ENCODE measurements around the gene SH2D6.
A peak's percentile ranks its signal among the peaks of the same experiment; 100 is the strongest.
"Not testable (repeated sequence)": the region's sequence is repeated elsewhere in the genome, so short reads cannot be mapped to it uniquely, and the experiment has no call there.

The SH2D6 gene

DNA sequence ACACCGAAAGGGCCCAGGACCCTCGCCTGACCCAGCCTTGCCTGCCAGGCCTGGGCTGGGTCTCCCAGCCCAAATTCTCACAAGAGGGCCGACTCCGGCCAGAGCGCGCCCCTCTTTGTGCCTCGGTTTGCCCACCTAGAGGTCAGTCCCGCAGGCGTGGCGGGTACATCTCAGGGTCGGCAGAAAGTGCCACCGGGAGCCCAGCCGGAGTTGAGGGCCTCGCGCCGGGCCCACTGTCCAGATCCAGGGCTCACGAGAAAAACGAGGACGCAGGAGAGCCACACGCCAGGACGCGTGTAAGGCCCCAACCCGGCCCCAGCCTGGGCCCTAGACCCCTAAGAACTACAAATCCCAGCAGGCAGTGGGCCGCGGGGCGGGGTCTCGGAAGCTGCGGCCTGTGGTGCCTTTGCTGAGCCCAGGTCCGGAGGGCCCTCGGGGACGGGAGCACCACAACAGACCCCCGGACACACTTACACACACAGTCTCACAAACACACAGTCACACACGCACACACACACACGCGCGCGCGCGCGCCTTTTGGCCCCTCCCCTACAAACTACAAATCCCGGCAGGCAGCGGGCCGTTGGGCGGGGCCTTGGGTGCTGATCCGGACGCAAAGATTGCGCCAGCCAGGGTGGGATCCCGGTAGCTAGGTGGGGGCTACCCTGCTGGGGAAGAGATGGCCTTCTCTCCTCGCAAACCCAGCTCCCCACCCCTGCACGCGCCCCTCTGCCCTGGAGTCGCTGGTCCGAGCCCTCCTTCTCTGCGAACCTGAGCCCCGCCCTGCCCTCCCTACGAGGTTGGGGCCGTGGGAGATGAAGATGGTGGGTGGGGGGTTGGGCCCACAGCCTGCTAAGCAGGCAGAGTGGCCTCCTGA, at the start of gene SH2D6:
Gene SH2D6, plus strand, starts transcription at position 583 of the 877 bp plus-strand sequence. CDS start 10,752 bp downstream, outside the sequence.
- DNase-seq (ENCODE audit: low spot score), result peak; percentile 85

DNA sequence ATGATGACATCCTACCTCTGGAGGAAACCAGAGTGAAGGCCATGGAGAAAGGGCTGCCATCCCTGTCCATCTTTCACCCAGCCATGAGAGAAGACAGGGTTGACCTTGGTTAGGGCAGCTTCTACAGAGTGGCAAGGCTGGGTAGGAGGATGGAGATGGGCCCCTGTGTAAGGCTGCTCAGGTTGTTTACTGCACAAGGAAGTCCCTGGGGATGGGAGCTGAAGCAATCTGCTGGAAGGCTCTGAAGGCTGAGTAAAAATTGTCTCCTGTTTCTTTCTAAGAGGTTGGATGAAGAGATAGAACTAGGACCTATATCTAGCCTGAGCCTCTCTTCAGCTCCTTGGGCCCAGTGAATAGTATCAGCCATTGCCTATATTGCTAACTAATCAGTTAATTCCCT, 49.6 kb upstream of the SH2D6 start:
- DNase-seq (ENCODE audit: low spot score), result no peak

- no peak for DNase-seq (ENCODE audit: low spot score)
Measured at GRCh38 chr2:85369500-85369899, 49.0 kb upstream of the SH2D6 start.

- no peak for DNase-seq (ENCODE audit: low spot score)
Measured at GRCh38 chr2:85371045-85371444, 47.5 kb upstream of the SH2D6 start.

DNA sequence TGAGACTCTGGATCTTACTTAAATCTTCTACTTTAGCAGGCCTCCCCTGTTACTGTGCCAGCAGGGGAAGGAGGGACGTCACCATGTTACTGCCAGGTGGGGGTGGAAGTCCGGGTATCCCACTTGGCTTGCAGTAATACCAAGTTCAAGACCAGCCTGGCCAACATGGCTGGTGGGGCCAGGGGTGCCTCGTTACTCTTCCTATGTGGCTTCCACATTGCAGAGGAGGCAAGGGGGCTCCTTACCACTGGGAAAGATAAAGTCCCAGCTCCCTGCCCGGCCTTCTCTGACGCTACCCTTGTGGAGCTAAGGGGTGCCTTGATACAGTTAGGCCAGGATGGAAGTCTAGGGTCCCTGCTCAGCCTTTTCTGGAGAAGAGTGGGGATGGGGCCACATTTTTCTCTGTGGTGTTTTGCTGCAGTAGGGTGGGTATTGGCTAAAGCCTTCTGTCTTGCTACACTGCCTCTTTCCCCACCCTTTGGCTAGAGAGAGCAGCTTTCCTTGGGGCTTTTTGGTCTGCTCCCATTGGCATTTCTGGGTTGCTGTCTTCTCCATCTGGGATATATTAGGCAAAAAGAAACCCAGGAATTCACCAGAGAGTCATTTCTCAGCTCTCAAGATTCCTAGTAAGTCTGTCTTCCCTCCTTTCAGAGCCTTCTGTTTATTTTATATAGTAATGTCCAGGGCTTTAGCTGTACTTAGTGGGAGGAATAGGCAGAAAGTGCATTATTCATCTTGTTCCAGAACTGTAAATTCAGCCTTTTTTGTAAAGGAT, 42.0 kb upstream of the SH2D6 start:
- no peak for DNase-seq (ENCODE audit: low spot score)

DNA sequence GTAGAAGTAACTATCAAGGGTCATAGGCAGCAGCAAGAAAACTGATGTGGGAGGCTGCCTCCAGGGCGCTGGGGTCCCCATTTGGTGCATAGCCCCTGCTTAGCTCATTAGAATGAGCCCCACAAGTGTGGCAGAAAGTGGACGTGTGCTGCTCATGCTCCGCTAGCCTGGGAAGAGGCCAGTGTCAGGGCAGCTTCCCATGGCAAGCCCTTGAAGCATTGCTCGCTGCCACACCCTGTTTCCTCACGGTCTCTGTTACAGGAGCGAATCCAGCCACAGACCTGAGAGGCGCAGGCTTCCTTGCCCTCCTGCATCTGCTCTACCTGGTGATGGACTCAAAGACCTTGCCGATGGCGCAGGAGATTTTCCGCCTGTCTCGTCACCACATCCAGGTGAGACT, 41.4 kb upstream of the SH2D6 start:
- no peak for DNase-seq (ENCODE audit: low spot score)

GRCh38 chr2:85378257-85378656, 40.3 kb upstream of the SH2D6 start:
- no peak for DNase-seq (ENCODE audit: low spot score)

- DNase-seq (ENCODE audit: low spot score), result no peak
Measured at GRCh38 chr2:85380048-85380447, 38.5 kb upstream of the SH2D6 start.

- DNase-seq (ENCODE audit: low spot score), result not testable (repeated sequence)
Measured at GRCh38 chr2:85383151-85383550, 35.4 kb upstream of the SH2D6 start.

GRCh38 chr2:85383850-85384249, 34.7 kb upstream of the SH2D6 start:
- no peak for DNase-seq (ENCODE audit: low spot score)

DNA sequence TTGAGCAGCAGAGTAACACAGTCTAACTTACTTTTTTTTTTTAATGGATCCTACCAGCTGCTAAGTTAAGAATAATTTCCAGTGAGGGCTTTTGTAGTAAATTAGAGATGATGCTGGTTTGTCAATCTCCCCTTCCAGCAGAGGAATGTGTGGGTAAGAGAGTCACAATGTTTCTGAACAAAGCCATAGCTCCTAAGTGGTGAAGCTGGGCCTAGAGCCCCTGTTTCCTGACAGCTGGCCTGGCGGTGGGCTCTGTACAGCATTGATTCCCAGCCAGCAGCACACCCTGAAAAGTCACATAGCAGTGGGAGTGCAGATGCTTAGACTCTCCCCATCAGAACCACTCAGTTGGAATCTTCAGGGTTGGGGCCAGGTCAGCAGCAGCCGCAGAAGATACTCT, 32.8 kb upstream of the SH2D6 start:
- DNase-seq (ENCODE audit: low spot score), result no peak

DNA sequence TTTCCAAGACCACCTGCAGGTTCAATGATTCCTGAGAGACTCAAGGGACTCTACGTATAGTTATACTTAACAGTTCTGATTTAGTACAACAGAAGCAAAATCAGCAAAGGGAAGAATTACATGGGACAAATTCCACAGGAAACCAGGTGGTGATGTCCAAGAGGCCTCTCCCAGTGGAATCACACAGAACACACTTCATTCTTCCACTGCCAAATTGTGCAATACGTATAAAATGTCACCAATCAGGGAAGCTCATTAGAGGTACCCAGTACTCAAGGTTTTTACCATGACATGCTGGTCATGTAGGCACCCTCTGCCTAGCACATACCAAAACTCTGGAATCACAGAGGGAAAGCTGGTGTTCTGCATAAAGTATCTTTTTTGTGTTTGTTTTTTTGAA, 30.8 kb upstream of the SH2D6 start:
- DNase-seq (ENCODE audit: low spot score), result no peak

DNA sequence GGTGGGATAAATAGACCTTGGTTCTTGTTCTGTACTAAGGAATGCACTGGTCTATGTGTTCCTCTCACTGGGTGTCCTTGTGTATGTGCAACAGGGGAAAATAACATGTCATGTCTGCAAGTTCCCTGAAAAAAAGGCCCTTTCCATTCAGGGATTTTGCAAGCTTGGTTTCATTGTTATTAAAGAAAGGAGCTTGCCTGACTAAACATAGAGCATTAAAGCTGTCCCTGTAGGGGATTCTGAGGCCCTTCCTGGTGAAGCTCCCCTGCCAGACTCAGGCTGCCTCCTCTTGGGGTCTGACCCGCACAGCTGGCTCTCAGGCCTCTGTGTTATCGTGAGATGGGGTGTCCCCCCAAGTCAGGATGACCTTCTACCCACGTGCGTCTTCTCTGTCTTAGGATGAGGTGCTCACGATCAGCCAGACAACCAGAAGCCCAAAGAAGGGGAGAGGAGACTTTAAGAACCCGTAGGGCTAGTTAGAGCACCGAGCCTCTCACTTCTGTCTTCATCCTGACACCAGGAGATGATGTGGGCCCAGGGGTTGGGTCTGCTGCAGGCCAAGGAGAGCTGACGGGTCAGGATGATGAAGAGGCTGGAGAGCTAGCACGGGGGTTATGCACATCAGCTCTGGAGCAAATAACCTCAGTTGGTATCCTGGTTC, 29.5 kb upstream of the SH2D6 start:
- DNase-seq (ENCODE audit: low spot score), result no peak

- peak; percentile 67 for DNase-seq (ENCODE audit: low spot score)
Measured at GRCh38 chr2:85390941-85391669, 27.4 kb upstream of the SH2D6 start.

GRCh38 chr2:85393836-85394235, 24.7 kb upstream of the SH2D6 start:
- DNase-seq (ENCODE audit: low spot score), result no peak

DNA sequence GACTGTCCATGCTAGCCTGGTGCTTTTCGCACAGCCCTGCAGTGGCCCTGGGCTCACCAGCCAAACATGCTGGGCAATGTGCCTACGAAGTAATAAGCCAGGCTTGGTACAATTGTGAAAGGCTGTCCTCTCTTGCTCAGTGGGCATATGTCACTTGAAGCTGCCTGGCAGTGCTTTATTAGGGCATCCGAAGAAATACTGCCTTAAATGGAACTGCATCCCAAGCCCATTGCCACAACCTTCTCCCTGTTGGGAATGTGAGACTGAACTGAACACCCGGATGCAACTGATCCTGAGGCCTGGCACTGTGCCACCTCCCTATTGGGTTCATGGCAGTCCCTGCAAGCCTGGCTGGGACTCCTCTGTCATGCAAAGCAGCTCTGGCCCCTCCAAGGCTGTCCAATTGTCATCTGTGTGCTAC, 24.2 kb upstream of the SH2D6 start:
- no peak for DNase-seq (ENCODE audit: low spot score)

GRCh38 chr2:85394976-85395375, 23.5 kb upstream of the SH2D6 start:
- no peak for DNase-seq (ENCODE audit: low spot score)

GRCh38 chr2:85395912-85396475, 22.5 kb upstream of the SH2D6 start:
- no peak for DNase-seq (ENCODE audit: low spot score)

GRCh38 chr2:85396531-85397470, 21.7 kb upstream of the SH2D6 start:
- no peak for DNase-seq (ENCODE audit: low spot score)

GRCh38 chr2:85397925-85398331, 20.6 kb upstream of the SH2D6 start:
- DNase-seq (ENCODE audit: low spot score), result no peak
